Stomach (tissue), 9 donors: ENCODE results near the gene ZRSR2. TPM values are rescaled to one million over a fixed set of nuclear protein-coding genes. Genes with fewer than 3 reads are reported as not detected.
"Not testable (repeated sequence)": the region's sequence is repeated elsewhere in the genome, so short reads cannot be mapped to it uniquely, and the experiment has no call there.

Experiments used
- DNase-seq, 2 donors: peaks; one replicate each; pipeline versions ENCODE4 v3.0.0 to v3.0.0-alpha.2; 2013 to 2019
- H3K27ac ChIP-seq, 5 donors: fragments of 200-600 bp in 4 of 5; sonication (generic) in 4 of 5; one replicate each; pipeline ENCODE4 v1.5.1; 2013 to 2019; ENCODE audit warnings: mild to moderate bottlenecking in 1 of 5, moderate library complexity in 1 of 5
- H3K27me3 ChIP-seq, 3 donors: fragments of 200-600 bp; sonication (generic); one replicate each; pipeline ENCODE4 v1.5.1; 2017 to 2019; ENCODE audit warnings: mixed run types in 1 of 3
- H3K36me3 ChIP-seq, 4 donors: fragments of 200-600 bp; sonication (generic); 1 replicate in 3 of 4; 2 replicates in 1 of 4; pipeline ENCODE4 v1.5.1; 2016 to 2019
- H3K4me1 ChIP-seq, 4 donors: fragments of 200-600 bp; sonication (generic); one replicate each; pipeline ENCODE4 v1.5.1; 2016 to 2019
- H3K4me3 ChIP-seq, 4 donors: fragments of 200-600 bp; sonication (generic) in 3 of 4; one replicate each; pipeline ENCODE4 v1.5.1; 2016 to 2019; ENCODE audit warnings: mild to moderate bottlenecking in 1 of 4
- H3K9me3 ChIP-seq, 4 donors: fragments of 200-600 bp; sonication (generic); one replicate each; pipeline ENCODE4 v1.5.1; 2016 to 2019
- EP300 ChIP-seq: sonication (generic); formaldehyde crosslinking; IDR thresholded peaks from one replicate; pipeline ENCODE4 v1.6.1; 2017; ENCODE audit warnings: antibody characterized with exemption
- POLR2A ChIP-seq, 4 donors: fragments of 450-650 bp; IDR thresholded peaks; one replicate each; pipeline ENCODE4 v1.6.1; 2016; ENCODE audit warnings: antibody characterized with exemption in 4 of 4, control low read depth in 2 of 4, mild to moderate bottlenecking in 1 of 4, moderate library complexity in 1 of 4
- POLR2AphosphoS5 ChIP-seq, 3 donors: sonication (generic); formaldehyde crosslinking; IDR thresholded peaks; one replicate each; pipeline ENCODE4 v1.6.1; 2016; ENCODE audit warnings: antibody characterized with exemption in 3 of 3
- WGBS, 5 donors: extraction: QIAGEN DNeasy Blood & Tissue Kit in 3 of 5; methylation state at CpG; one replicate each; pipeline versions ENCODE4 v1.1.5 to v1.1.7; 2013 to 2018; 5-methylcytosine and 5-hydroxymethylcytosine counted together
- intact Hi-C: fragments of 100-400 bp; cut with DNase I; formaldehyde crosslinking; loops from one replicate; pipeline ENCODE4 v1.15.1; 2023; ENCODE audit warnings: low total_unique reads
- polyA plus RNA-seq, 3 donors: library from polyadenylated mRNA; stranded (reverse); fragments of 200-250 nt; gene quantifications; one replicate each; pipeline ENCODE4 v1.2.3, GENCODE V29; 2013
- total RNA-seq, 5 donors: library from RNA; depleted of rRNA; stranded (reverse); fragments of >200 nt; gene quantifications; one replicate each; pipeline versions ENCODE4 v1.1.0 to v1.2.3, GENCODE V29; 2014 to 2016
- TF ChIP-seq, protein P1 (sequence below), 7 experiments: fragments of 450-650 bp in 4 of 7; fragments of 200-600 bp in 3 of 7; sonication (generic) in 3 of 7; IDR thresholded peaks; one replicate each; pipeline ENCODE4 v1.5.1; 2016 to 2019; ENCODE audit warnings: antibody characterized with exemption in 7 of 7, control low read depth in 2 of 7, mild to moderate bottlenecking in 1 of 7
- donor health status: healthy with polysubstance abuse.
- donor health status: Bipolar disorder and iron deficiency.
- donor health status: healthy.

Gene ZRSR2
- total and polyA plus RNA-seq, 8 donors: 1.4 to 26.4 (median 14.1) TPM

DNA sequence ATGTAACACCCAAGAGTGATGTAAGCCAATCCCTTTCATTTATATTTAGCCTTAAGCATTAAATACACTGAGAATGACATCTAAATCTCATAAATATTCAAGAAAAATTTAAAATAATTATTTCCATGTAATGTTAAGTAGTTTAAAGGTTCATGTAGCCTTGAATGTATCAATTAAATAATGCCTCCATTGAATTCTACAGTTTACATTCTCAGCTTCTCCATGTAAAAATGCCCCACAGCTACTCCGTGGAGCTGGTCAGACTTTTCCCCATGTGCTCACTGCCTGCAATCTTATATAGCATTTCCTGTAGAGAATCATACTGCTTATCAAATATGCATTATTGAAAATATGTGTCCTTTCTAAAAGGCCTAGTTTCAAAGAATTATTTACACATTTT lies 38.9 kb downstream of the ZRSR2 start:
- H3K4me1 ChIP-seq: no peaks in the 10 kb centered on the region
- intact Hi-C loops: no loop called here
- H3K9me3 ChIP-seq: no peaks in the 10 kb centered on the region
- no peaks in the 10 kb centered on the region for H3K27me3 ChIP-seq
- no peak overlapping the region for H3K27ac ChIP-seq
- no peak overlapping the region for H3K4me3 ChIP-seq
- peaks cover 0 to 18% (median 11%) of the 10 kb centered on the region in 4 donors for H3K36me3 ChIP-seq
- 73 to 91% (median 87%) methylated on average over 1 of the region's 1 CpG for WGBS, 5 donors
- DNase-seq: no peak
- TF ChIP-seq, protein P1, sequence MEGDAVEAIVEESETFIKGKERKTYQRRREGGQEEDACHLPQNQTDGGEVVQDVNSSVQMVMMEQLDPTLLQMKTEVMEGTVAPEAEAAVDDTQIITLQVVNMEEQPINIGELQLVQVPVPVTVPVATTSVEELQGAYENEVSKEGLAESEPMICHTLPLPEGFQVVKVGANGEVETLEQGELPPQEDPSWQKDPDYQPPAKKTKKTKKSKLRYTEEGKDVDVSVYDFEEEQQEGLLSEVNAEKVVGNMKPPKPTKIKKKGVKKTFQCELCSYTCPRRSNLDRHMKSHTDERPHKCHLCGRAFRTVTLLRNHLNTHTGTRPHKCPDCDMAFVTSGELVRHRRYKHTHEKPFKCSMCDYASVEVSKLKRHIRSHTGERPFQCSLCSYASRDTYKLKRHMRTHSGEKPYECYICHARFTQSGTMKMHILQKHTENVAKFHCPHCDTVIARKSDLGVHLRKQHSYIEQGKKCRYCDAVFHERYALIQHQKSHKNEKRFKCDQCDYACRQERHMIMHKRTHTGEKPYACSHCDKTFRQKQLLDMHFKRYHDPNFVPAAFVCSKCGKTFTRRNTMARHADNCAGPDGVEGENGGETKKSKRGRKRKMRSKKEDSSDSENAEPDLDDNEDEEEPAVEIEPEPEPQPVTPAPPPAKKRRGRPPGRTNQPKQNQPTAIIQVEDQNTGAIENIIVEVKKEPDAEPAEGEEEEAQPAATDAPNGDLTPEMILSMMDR (IDR thresholded peaks at IDR 0.05): no peak
- TF ChIP-seq POLR2AphosphoS5 (IDR thresholded peaks at IDR 0.05) (no peak), POLR2A (IDR thresholded peaks at IDR 0.05) (no peak), EP300 (no peak)

DNA sequence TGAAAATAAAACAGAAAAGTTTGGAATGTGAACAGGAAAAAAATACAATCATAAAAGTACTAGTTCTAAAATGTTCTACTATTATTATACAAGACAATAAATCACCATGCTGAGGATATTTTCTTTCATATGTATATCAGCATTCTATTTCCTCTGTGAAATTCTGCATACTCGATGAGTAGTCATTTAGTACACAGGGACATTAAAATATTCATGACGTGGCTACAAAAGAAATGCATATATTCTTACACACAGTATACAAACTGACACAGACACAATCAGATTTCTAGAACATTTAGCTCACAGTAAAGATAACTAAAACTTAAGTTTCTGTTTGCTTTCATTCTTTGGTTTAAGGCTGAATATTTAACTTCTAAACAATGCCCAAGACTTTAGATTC lies 41.1 kb downstream of the ZRSR2 start:
- WGBS, 5 donors: 68% methylated on average over 2 of the region's 2 CpGs; no CpG with 5 or more reads in 4 of the 5 donors
- intact Hi-C loops: not testable (repeated sequence)

DNA sequence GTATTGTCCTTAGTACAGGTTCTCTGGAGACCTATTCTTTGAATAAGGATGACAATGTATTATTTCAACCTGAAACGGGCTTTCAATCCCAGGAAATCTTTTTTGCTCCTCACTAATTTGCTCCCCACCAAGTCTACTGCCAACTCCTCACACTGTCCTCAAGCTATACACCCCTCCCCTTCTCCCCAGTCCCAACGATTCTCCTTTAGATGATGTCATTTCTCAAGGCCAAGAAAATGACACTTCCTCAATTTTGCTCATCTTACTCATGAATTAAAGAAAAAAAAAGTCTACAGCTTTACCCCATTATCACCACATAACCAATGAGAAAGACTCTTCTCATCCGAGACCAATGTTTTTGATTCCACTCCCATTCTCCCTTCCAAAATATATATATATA lies 43.8 kb downstream of the ZRSR2 start:
- Histone ChIP-seq H3K4me3 (no peak overlapping the region), H3K27me3 (no peaks in the 10 kb centered on the region), H3K27ac (no peak overlapping the region), H3K9me3 (no peaks in the 10 kb centered on the region), H3K36me3 (no peaks in the 10 kb centered on the region), H3K4me1 (no peaks in the 10 kb centered on the region)
- 69 to 85% (median 79%) methylated on average over 3 of the region's 3 CpGs for WGBS, 5 donors
- no peak for DNase-seq
- TF ChIP-seq POLR2AphosphoS5 (IDR thresholded peaks at IDR 0.05) (no peak), EP300 (no peak), POLR2A (IDR thresholded peaks at IDR 0.05) (no peak)
- TF ChIP-seq, protein P1 (IDR thresholded peaks at IDR 0.05): no peak
- intact Hi-C loops: no loop called here

More for the DNA sequence above, 41.1 kb downstream of the ZRSR2 start:
- DNase-seq, H3K27me3 ChIP-seq, H3K27ac ChIP-seq, H3K4me1 ChIP-seq, H3K9me3 ChIP-seq, H3K4me3 ChIP-seq: not testable (repeated sequence)
- peaks cover 0 to 14% (median 10%) of the 10 kb centered on the region in 4 donors for H3K36me3 ChIP-seq

DNA sequence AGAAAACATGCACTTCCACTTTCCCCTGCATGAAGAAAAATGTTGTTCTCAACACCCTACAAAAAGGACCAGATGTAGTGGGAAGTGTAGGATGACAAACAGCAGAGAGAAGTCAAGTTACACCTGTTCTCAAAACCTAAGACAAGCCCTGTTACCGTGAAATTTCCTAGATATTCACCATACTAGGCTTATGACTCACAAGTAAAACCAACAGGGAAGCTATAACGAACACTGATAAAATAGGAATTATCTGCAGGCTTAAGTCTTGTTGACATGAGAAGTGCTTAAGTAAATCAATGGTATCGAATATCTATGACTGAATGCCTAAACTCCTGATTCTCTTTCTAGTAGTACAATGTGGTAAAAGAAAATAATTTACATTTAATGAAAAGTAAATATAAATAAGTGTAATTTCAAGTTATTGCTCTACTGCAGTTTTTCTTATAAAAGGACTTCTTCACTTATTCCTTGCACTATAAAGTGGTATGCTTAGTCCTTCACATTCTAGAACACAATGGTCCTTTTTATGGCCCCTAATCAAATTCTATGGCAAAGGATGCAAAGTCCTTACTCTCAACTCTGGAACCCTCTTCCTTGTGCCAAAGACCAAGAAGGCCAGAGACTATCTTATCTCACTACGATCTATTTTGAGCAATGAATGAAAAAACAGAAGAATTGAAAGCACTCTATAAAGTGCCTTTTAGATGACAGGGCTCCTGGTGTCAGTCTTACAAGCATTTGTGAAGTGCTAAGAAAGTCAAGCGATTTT lies 44.7 kb downstream of the ZRSR2 start:
- H3K27ac ChIP-seq: no peak overlapping the region
- H3K4me1 ChIP-seq: no peaks in the 10 kb centered on the region
- intact Hi-C loops: no loop called here
- TF ChIP-seq POLR2A (IDR thresholded peaks at IDR 0.05) (no peak), EP300 (no peak)
- H3K36me3 ChIP-seq: no peaks in the 10 kb centered on the region
- H3K4me3 ChIP-seq: no peak overlapping the region
- DNase-seq: no peak
- H3K27me3 ChIP-seq: no peaks in the 10 kb centered on the region
- no peaks in the 10 kb centered on the region for H3K9me3 ChIP-seq
- WGBS, 5 donors: 41 to 53% (median 48%) methylated on average over 5 of the region's 5 CpGs

DNA sequence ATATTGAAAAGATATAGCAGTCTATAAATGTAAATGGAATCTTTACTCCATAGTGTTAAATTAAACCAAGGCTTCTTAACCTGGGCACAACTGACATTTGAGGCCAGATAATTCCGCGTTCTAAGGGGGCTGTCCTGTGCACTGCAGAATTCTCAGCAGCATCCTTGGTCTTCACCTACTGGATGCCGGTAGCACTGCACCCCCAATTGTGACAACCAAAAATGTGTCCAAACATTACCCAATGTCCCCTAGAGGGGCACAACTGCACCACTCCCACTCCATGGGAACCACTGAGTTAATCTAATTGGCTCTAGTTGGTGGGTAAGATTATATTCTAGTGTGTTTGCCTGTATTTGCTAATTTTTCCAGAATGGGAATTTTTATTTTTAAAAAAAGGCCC lies 47.7 kb downstream of the ZRSR2 start:
- intact Hi-C loops: no loop called here
- Histone ChIP-seq H3K4me3 (no peak overlapping the region), H3K9me3 (no peaks in the 10 kb centered on the region), H3K36me3 (peaks cover 0 to 10% (median 3%) of the 10 kb centered on the region in 4 donors), H3K4me1 (no peaks in the 10 kb centered on the region), H3K27ac (no peak overlapping the region), H3K27me3 (no peaks in the 10 kb centered on the region)
- no peak for TF ChIP-seq EP300
- TF ChIP-seq POLR2AphosphoS5 (IDR thresholded peaks at IDR 0.05): no peak
- TF ChIP-seq, protein P1 (IDR thresholded peaks at IDR 0.05): no peak
- TF ChIP-seq POLR2A (IDR thresholded peaks at IDR 0.05): no peak
- 92 to 100% (median 94%) methylated on average over 3 of the region's 3 CpGs for WGBS, 5 donors
- DNase-seq: no peak
